ENCODE results near the gene CNTN5. TPM values are rescaled to one million over a fixed set of nuclear protein-coding genes. Genes with fewer than 3 reads are reported as not detected.

CNTN5 gene
- total RNA-seq, 4 donors from 2014 or later, result not detected

- 67 to 75% methylated on average over 2 of the region's 2 CpGs for WGBS, 2 donors
- H3K4me3 ChIP-seq (ENCODE audit: low read depth, poor library complexity, severe bottlenecking), result no peak overlapping the region
- intact Hi-C loops (cut with DNase I; ENCODE audit: low total_unique reads), result no loop called here
- DNase-seq (ENCODE audit: low spot score in 2 of 2), result no peak
- TF ChIP-seq POLR2A (IDR thresholded peaks at IDR 0.05), result no peak
- no peak for TF ChIP-seq CTCF (IDR thresholded peaks at IDR 0.05)
Measured at GRCh38 chr11:99932684-99933083, 911.9 kb downstream of the CNTN5 start.

GRCh38 chr11:99934008-99934407 is 913.3 kb downstream of the CNTN5 start:
- DNase-seq (ENCODE audit: low spot score in 2 of 2), result no peak
- TF ChIP-seq POLR2A (IDR thresholded peaks at IDR 0.05), result no peak
- no peak for TF ChIP-seq CTCF (IDR thresholded peaks at IDR 0.05)
- H3K4me3 ChIP-seq (ENCODE audit: low read depth, poor library complexity, severe bottlenecking), result no peak overlapping the region
- intact Hi-C loops (cut with DNase I; ENCODE audit: low total_unique reads), result no loop called here

- no peak for TF ChIP-seq POLR2A (IDR thresholded peaks at IDR 0.05)
- TF ChIP-seq CTCF (IDR thresholded peaks at IDR 0.05), result no peak
Measured at GRCh38 chr11:99937330-99937729, 916.6 kb downstream of the CNTN5 start.

GRCh38 chr11:99952816-99953215 is 932.1 kb downstream of the CNTN5 start:
- no peak for DNase-seq (ENCODE audit: low spot score in 2 of 2)
- intact Hi-C loops (cut with DNase I; ENCODE audit: low total_unique reads), result no loop called here
- WGBS, 2 donors, result 89 to 93% methylated on average over 1 of the region's 1 CpG
- no peak overlapping the region for H3K4me3 ChIP-seq (ENCODE audit: low read depth, poor library complexity, severe bottlenecking)
- TF ChIP-seq CTCF (IDR thresholded peaks at IDR 0.05), result no peak
- no peak for TF ChIP-seq POLR2A (IDR thresholded peaks at IDR 0.05)

More at GRCh38 chr11:99937330-99937729, 916.6 kb downstream of the CNTN5 start:
- DNase-seq (ENCODE audit: low spot score in 2 of 2), result no peak
- H3K4me3 ChIP-seq (ENCODE audit: low read depth, poor library complexity, severe bottlenecking), result no peak overlapping the region
- 85% methylated on average over 9 of the region's 9 CpGs for WGBS, 2 donors
- intact Hi-C loops (cut with DNase I; ENCODE audit: low total_unique reads), result no loop called here

GRCh38 chr11:99960536-99960935 is 939.8 kb downstream of the CNTN5 start:
- 80 to 83% methylated on average over 3 of the region's 3 CpGs for WGBS, 2 donors
- TF ChIP-seq POLR2A (IDR thresholded peaks at IDR 0.05) (no peak), CTCF (IDR thresholded peaks at IDR 0.05) (no peak)
- no peak overlapping the region for H3K4me3 ChIP-seq (ENCODE audit: low read depth, poor library complexity, severe bottlenecking)
- intact Hi-C loops (cut with DNase I; ENCODE audit: low total_unique reads), result no loop called here
- DNase-seq (ENCODE audit: low spot score in 2 of 2), result no peak

- intact Hi-C loops (cut with DNase I; ENCODE audit: low total_unique reads), result no loop called here
- H3K4me3 ChIP-seq (ENCODE audit: low read depth, poor library complexity, severe bottlenecking), result no peak overlapping the region
- 60 to 61% methylated on average over 1 of the region's 1 CpG for WGBS, 2 donors
- TF ChIP-seq POLR2A (IDR thresholded peaks at IDR 0.05) (no peak), CTCF (IDR thresholded peaks at IDR 0.05) (no peak)
- DNase-seq (ENCODE audit: low spot score in 2 of 2), result no peak
Measured at GRCh38 chr11:99968336-99968735, 947.6 kb downstream of the CNTN5 start.

All from lower leg skin (tissue), 4 donors.